Fibroblast of lung (primary cell): ENCODE data around the gene GSDMA. TPM values are rescaled to one million over a fixed set of nuclear protein-coding genes. Genes with fewer than 3 reads are reported as not detected.

ENCODE experiments used
- DNase-seq, 2 donors: peaks; one replicate each; pipeline versions ENCODE4 v3.0.0 to v3.0.0-alpha.2; 2010; ENCODE audit warnings: low read depth in 2 of 2
- H2AFZ ChIP-seq: 2 replicates; pipeline ENCODE4 v1.5.1; 2012; ENCODE audit warnings: low read length, control low read depth, inconsistent platforms
- H3K27ac ChIP-seq: 2 replicates; pipeline ENCODE4 v1.5.1; 2011; ENCODE audit warnings: low read length, control low read depth; ENCODE audit not compliant: insufficient read depth
- H3K27me3 ChIP-seq: 2 replicates; pipeline ENCODE4 v1.5.1; 2011; ENCODE audit warnings: mild to moderate bottlenecking, low read length; ENCODE audit not compliant: control insufficient read depth, insufficient read depth
- H3K36me3 ChIP-seq: 2 replicates; pipeline ENCODE4 v1.5.1; 2011; ENCODE audit warnings: low read length; ENCODE audit not compliant: control insufficient read depth, insufficient read depth
- H3K4me1 ChIP-seq: 2 replicates; pipeline ENCODE4 v1.5.1; 2011; ENCODE audit warnings: low read length; ENCODE audit not compliant: control insufficient read depth, insufficient read depth; ENCODE audit errors: extremely low read depth
- H3K4me2 ChIP-seq: 2 replicates; pipeline ENCODE4 v1.5.1; 2011; ENCODE audit warnings: low read length, control low read depth; ENCODE audit not compliant: insufficient read depth; ENCODE audit errors: extremely low read depth
- H3K4me3 ChIP-seq, 4 experiments: fragments of 200-600 bp in 1 of 4; sonication (generic) in 1 of 4; replicated peaks in 1 of 4; 2 replicates each; pipeline ENCODE4 v1.5.1; 2011 to 2016; ENCODE audit warnings: low read length in 4 of 4, low read depth in 3 of 4, mild to moderate bottlenecking in 3 of 4, control low read depth in 2 of 4, inconsistent platforms in 1 of 4, mixed read lengths in 1 of 4; ENCODE audit not compliant: insufficient read depth in 1 of 4; ENCODE audit errors: control extremely low read depth in 1 of 4
- H3K79me2 ChIP-seq: 2 replicates; pipeline ENCODE4 v1.5.1; 2012; ENCODE audit warnings: mild to moderate bottlenecking, low read length, inconsistent platforms; ENCODE audit not compliant: control insufficient read depth, insufficient read depth
- H3K9ac ChIP-seq: 2 replicates; pipeline ENCODE4 v1.5.1; 2011; ENCODE audit warnings: mild to moderate bottlenecking, low read length, control low read depth; ENCODE audit not compliant: insufficient read depth
- H3K9me3 ChIP-seq: 2 replicates; pipeline ENCODE4 v1.5.1; 2012; ENCODE audit warnings: low read depth, low read length; ENCODE audit not compliant: control insufficient read depth, insufficient read depth
- H4K20me1 ChIP-seq: 2 replicates; pipeline ENCODE4 v1.5.1; 2011; ENCODE audit warnings: low read length; ENCODE audit not compliant: control insufficient read depth, insufficient read depth; ENCODE audit errors: extremely low read depth
- CTCF ChIP-seq, 2 donors: IDR thresholded peaks in 1 of 2; conservative IDR thresholded peaks in 1 of 2; 1 replicate in 1 of 2; 2 replicates in 1 of 2; pipeline ENCODE4 v1.5.1; 2011 to 2012; ENCODE audit warnings: low read length in 2 of 2, control low read depth in 1 of 2, inconsistent platforms in 1 of 2, low read depth in 1 of 2, mild to moderate bottlenecking in 1 of 2
- EZH2 ChIP-seq: IDR thresholded peaks from 2 replicates; pipeline ENCODE4 v1.5.1; 2012; ENCODE audit warnings: low read length, control low read depth, mild to moderate bottlenecking; ENCODE audit errors: missing control alignments
- polyA plus RNA-seq, 2 donors: library from polyadenylated mRNA; depleted of rRNA in 1 of 2; stranded (reverse) in 1 of 2; unstranded in 1 of 2; fragments of >200 nt; gene quantifications; 2 replicates each; pipeline ENCODE4 v1.2.1, GENCODE V29; 2011 to 2012; ENCODE audit warnings: missing spikeins in 1 of 2
- total RNA-seq: library from RNA; depleted of rRNA; stranded (reverse); fragments of >200 nt; gene quantifications from 2 replicates; pipeline ENCODE4 v1.2.1, GENCODE V29; 2014

Gene GSDMA
- total and polyA plus RNA-seq, 2 donors (not counting 1 experiment from before 2014, with no cell fraction given): not detected

- Histone ChIP-seq H2AFZ (no peak overlapping the region), H3K27me3 (no peaks in the 10 kb centered on the region), H3K4me1 (no peaks in the 10 kb centered on the region), H3K9ac (no peak overlapping the region), H3K79me2 (no peaks in the 10 kb centered on the region), H3K9me3 (no peaks in the 10 kb centered on the region), H3K36me3 (peaks cover 12% of the 10 kb centered on the region), H4K20me1 (no peaks in the 10 kb centered on the region), H3K27ac (no peak overlapping the region), H3K4me2 (no peak overlapping the region), H3K4me3 (no peak overlapping the region)
- DNase-seq: no peak
- TF ChIP-seq EZH2 (no peak), CTCF (conservative IDR thresholded peaks at IDR 0.05 in 1 of 2, IDR thresholded peaks at IDR 0.05 in 1 of 2; ENCODE audit: low read depth in 1 of 2, low read length in 2 of 2) (no peak)
These were observed 45.9 kb upstream of the GSDMA start for GRCh38 chr17:39916918-39917317.

DNA sequence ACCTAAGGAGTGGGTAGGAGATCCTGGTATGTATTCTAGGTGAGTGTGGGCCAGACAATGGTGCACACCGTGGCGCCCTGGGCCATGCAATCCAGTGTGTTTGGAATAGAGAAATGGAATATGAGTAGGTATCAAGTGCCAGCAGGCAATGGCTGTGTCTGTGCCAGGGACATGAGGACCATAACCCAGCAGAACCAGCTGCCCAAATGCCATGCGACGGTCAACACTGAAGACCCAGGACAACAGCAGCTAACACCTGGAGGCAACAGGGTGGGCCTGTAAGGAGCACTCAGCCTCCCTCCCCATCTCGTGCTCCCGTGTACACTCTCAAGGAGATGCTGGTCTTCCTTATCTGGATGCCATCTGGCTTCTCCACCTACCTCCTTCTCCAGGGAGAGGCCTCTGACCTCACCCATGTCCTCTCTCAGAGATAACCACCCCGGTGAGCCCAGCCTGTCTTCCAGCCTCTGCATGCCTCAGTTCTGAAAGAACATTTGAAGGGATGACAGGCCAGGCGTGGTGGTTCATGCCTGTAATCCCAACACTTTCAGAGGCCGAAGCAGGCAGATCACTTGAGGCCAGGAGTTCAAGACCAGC is 43.6 kb upstream of the GSDMA start:
- peaks cover 23% of the 10 kb centered on the region for H3K36me3 ChIP-seq
- no peak for DNase-seq
- no peaks in the 10 kb centered on the region for H3K27me3 ChIP-seq
- H3K4me2 ChIP-seq: no peak overlapping the region
- no peaks in the 10 kb centered on the region for H3K9me3 ChIP-seq
- no peak overlapping the region for H3K27ac ChIP-seq
- H4K20me1 ChIP-seq: no peaks in the 10 kb centered on the region
- no peak overlapping the region for H3K9ac ChIP-seq
- H3K4me3 ChIP-seq: no peak overlapping the region
- no peak for TF ChIP-seq EZH2
- TF ChIP-seq CTCF (conservative IDR thresholded peaks at IDR 0.05 in 1 of 2, IDR thresholded peaks at IDR 0.05 in 1 of 2; ENCODE audit: low read depth in 1 of 2, low read length in 2 of 2): no peak
- H3K79me2 ChIP-seq: peaks cover 5% of the 10 kb centered on the region
- H2AFZ ChIP-seq: no peak overlapping the region
- H3K4me1 ChIP-seq: peaks cover 3% of the 10 kb centered on the region

DNA sequence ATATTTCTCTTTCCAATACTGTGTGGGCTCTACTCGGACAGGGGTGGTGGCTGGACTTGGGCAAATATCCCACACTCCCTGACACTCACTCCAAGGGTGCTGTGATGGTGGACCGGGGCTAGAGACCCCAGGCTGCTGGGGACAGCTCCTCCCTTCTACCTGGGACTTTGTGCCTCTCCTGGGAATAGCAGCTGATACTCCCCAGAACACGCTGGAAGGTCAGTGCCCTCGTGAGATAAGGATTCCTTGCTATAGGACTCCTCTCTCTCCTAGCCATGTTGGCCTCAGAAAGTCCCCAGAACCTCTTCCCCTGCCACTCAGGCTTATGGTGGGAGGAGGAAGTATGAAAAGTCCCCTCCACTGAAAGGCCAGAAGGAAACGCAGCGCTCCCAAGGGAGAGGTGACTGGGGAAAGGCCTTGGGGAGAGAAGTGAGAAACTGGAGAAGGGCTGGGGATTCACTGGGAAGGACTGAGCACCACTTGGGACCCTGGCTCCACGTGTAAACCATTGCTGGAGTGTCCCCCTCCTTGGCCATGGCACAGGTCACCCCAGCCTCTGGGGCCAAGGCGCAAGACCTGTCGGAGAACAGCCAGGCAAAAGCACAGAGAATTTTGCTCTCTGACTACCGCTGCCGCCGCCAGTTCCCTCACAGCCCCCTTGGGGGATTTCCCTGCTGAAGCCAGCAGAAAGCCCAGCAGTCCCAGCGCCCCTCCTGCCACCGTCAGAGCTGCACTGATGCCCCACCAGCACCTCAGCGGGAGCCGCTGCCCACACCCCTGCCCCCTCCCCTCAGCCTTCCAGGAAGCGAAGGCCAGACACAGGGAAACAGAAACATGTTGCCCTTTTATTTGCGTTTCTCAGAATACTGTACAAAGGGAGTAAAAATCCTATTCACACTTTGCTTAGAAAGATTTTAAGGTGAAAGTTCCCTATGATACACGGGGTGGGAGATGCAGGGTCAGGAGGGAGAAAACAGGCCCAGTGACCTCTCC is 42.3 kb upstream of the GSDMA start:
- H3K4me1 ChIP-seq: peaks cover 13% of the 10 kb centered on the region
- no peak overlapping the region for H3K9ac ChIP-seq
- DNase-seq: no peak
- no peaks in the 10 kb centered on the region for H4K20me1 ChIP-seq
- H3K4me2 ChIP-seq: no peak overlapping the region
- H3K27me3 ChIP-seq: no peaks in the 10 kb centered on the region
- no peak overlapping the region for H3K4me3 ChIP-seq
- no peaks in the 10 kb centered on the region for H3K9me3 ChIP-seq
- peaks cover 16% of the 10 kb centered on the region for H3K79me2 ChIP-seq
- H3K36me3 ChIP-seq: peaks cover 23% of the 10 kb centered on the region
- H2AFZ ChIP-seq: no peak overlapping the region
- TF ChIP-seq EZH2 (no peak), CTCF (conservative IDR thresholded peaks at IDR 0.05 in 1 of 2, IDR thresholded peaks at IDR 0.05 in 1 of 2; ENCODE audit: low read depth in 1 of 2, low read length in 2 of 2) (no peak)
- no peak overlapping the region for H3K27ac ChIP-seq
